ENCODE data around the gene TUBGCP4. TPM values are rescaled to one million over a fixed set of nuclear protein-coding genes. Genes with fewer than 3 reads are reported as not detected.

The TUBGCP4 gene
- total RNA-seq, 4 donors from 2014 or later: 12.7 to 25.1 (median 16.0) TPM

DNA sequence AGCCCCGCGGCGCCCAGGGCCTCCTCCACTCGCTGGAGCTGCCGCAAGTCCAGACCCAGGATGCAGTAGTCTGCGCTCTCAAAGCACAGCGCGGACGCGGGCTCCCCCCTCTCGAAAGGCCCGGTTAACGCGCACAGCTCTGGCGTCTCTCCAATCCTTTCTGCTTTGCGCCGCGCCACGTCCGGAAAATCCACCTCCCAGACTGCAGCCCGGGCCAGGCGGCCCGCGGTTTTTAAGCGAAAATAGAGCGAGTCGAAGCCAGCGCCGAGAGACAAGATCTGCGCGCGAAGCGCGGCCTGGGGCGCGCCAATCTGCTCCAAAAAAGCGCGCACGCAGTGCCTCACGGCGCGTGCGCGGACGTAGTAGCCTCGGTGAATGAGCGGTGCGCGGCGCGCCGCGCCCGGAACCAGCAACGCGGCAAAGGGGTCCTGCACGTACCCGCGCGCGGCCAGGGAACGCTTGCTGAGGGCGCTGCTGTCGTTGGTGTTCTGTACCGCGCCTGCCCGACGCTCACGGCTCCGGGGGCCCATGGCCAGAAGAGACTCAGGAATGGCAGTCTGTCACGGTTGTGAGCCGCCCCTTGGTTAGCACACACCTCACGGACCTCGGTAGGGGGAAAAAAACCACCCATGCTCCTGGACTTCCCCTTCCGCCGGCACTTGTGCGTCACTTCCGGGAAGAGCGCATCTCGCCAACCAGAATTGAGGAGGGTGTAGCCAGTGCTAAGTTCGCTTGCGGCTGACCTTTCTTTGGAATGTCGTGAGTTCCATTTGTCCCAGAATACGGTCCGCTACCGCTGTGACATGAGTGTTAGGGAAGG, 40.7 kb upstream of the TUBGCP4 start, which contains the start of gene LCMT2:
TSS of gene LCMT2 (minus strand) at position 614 of the 820 bp plus-strand sequence. CDS start at position 530, 84 bp downstream.
- Histone ChIP-seq H3K27me3 (no peaks in the 10 kb centered on the region), H3K4me1 (peaks cover 14 to 23% (median 21%) of the 10 kb centered on the region in 4 donors), H3K4me3 (peak within 1 kb of the TSS; percentile 50 to 83 (median 76)), H3K27ac (peak within 1 kb of the TSS; percentile 90 to 99 (median 96)), H3K9me3 (no peaks in the 10 kb centered on the region), H3K36me3 (no peaks in the 10 kb centered on the region)
- 0% methylated on average over 3 to 51 of the region's 86 CpGs for WGBS, 2 donors (ENCODE audit: low coverage in 1 of 2)
- in situ Hi-C loops (cut with MboI; ENCODE audit: low pct_ligation_motif_present in 1 of 4, low pct_unique_long_range_greater_than_20kb in 1 of 4, low sequenced_read_pairs in 3 of 4): no loop called here
- intact Hi-C loops (cut with DNase I; ENCODE audit: low total_unique reads): no loop called here
- no peak for TF ChIP-seq EP300 (IDR thresholded peaks at IDR 0.05; ENCODE audit: low read depth)
- peak; percentile 80 to 88 (median 86) for TF ChIP-seq POLR2AphosphoS5 (IDR thresholded peaks at IDR 0.05)
- TF ChIP-seq POLR2A (IDR thresholded peaks at IDR 0.05): peak; percentile 68
- TF ChIP-seq, protein P1, sequence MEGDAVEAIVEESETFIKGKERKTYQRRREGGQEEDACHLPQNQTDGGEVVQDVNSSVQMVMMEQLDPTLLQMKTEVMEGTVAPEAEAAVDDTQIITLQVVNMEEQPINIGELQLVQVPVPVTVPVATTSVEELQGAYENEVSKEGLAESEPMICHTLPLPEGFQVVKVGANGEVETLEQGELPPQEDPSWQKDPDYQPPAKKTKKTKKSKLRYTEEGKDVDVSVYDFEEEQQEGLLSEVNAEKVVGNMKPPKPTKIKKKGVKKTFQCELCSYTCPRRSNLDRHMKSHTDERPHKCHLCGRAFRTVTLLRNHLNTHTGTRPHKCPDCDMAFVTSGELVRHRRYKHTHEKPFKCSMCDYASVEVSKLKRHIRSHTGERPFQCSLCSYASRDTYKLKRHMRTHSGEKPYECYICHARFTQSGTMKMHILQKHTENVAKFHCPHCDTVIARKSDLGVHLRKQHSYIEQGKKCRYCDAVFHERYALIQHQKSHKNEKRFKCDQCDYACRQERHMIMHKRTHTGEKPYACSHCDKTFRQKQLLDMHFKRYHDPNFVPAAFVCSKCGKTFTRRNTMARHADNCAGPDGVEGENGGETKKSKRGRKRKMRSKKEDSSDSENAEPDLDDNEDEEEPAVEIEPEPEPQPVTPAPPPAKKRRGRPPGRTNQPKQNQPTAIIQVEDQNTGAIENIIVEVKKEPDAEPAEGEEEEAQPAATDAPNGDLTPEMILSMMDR (IDR thresholded peaks at IDR 0.05): peak in 1 of 5 experiments; percentile 12
- peak; percentile 94 for DNase-seq

DNA sequence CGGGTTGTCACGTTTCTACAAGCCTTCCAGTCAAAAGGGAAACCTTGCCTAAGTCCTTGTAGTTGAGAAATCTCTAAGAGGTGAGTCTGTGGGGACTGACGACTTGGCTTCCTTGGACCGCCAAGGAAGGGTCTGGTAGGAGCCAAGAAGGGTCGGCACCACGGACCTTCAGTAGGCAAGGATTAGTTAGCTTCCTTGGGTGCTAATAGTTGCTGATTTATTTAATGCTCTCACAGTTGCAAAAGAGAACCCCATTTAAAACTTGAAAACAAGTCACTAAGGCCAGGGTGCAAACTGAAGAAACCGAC, 40.2 kb upstream of the TUBGCP4 start:
- H3K27me3 ChIP-seq: no peaks in the 10 kb centered on the region
- H3K4me3 ChIP-seq: peak overlapping the region; percentile 24 to 83 (median 76)
- WGBS, 2 donors (ENCODE audit: low coverage in 1 of 2): 5% methylated on average over 7 of the region's 7 CpGs; no CpG with 5 or more reads in 1 of the 2 donors
- H3K4me1 ChIP-seq: peaks cover 14 to 23% (median 21%) of the 10 kb centered on the region in 4 donors
- intact Hi-C loops (cut with DNase I; ENCODE audit: low total_unique reads): no loop called here
- H3K36me3 ChIP-seq: no peaks in the 10 kb centered on the region
- TF ChIP-seq, protein P1 (IDR thresholded peaks at IDR 0.05): no peak
- TF ChIP-seq EP300 (IDR thresholded peaks at IDR 0.05; ENCODE audit: low read depth): no peak
- H3K27ac ChIP-seq: peak overlapping the region; percentile 90 to 99 (median 96)
- H3K9me3 ChIP-seq: no peaks in the 10 kb centered on the region
- DNase-seq: no peak
- in situ Hi-C loops (cut with MboI; ENCODE audit: low pct_ligation_motif_present in 1 of 4, low pct_unique_long_range_greater_than_20kb in 1 of 4, low sequenced_read_pairs in 3 of 4): no loop called here

DNA sequence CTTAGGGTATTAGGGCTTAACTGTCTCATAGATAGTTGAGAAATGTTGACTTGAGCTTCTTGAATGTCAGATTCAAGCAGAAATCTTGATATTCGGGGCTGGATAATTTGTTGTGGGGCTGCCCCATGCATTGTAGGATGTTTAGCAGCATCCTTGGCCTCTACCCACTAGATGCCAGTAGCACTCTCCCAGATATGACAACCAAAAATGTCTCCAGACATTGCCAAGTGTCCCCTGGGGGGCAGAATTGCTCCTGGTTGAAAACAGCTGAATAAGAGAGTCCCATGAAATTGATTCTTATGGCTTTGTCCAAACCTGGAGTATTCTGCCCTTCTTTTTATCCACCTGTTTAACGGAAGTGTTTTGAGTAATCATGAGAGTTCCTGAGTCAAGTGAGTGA, 24.6 kb upstream of the TUBGCP4 start:
- in situ Hi-C loops (cut with MboI; ENCODE audit: low pct_ligation_motif_present in 1 of 4, low pct_unique_long_range_greater_than_20kb in 1 of 4, low sequenced_read_pairs in 3 of 4): no loop called here
- Histone ChIP-seq H3K27me3 (no peaks in the 10 kb centered on the region), H3K4me3 (no peak overlapping the region), H3K9me3 (no peaks in the 10 kb centered on the region), H3K27ac (no peak overlapping the region), H3K36me3 (no peaks in the 10 kb centered on the region), H3K4me1 (no peaks in the 10 kb centered on the region)
- intact Hi-C loops (cut with DNase I; ENCODE audit: low total_unique reads): no loop called here
- no peak for DNase-seq
- TF ChIP-seq, protein P1 (IDR thresholded peaks at IDR 0.05): no peak
- TF ChIP-seq POLR2AphosphoS5 (IDR thresholded peaks at IDR 0.05): no peak
- TF ChIP-seq POLR2A (IDR thresholded peaks at IDR 0.05): no peak
- no peak for TF ChIP-seq EP300 (IDR thresholded peaks at IDR 0.05; ENCODE audit: low read depth)
- WGBS, 2 donors (ENCODE audit: low coverage in 1 of 2): 93% methylated on average over 2 of the region's 2 CpGs; no CpG with 5 or more reads in 1 of the 2 donors

DNA sequence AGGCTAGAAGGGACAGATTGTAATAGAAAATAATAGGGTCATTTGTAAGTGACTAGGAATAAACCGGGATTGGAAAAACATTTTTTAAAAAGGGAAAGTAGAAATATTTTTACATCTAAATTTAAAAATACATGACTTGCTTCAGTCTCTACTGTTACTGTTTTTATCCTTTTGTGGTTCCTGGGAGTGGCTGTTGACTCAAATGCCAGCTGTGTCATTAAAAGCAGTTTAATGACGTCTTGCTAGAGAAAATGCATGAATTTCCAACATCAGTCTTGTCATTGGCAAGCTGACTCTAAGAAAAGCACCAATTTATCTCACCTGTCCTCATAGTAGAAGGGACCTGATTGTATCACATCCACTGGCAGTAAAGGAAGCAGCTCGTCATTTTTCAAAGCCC, 23.8 kb upstream of the TUBGCP4 start:
- Histone ChIP-seq H3K4me1 (no peaks in the 10 kb centered on the region), H3K27ac (no peak overlapping the region), H3K36me3 (no peaks in the 10 kb centered on the region), H3K9me3 (no peaks in the 10 kb centered on the region), H3K27me3 (no peaks in the 10 kb centered on the region), H3K4me3 (no peak overlapping the region)
- TF ChIP-seq POLR2A (IDR thresholded peaks at IDR 0.05) (no peak), EP300 (IDR thresholded peaks at IDR 0.05; ENCODE audit: low read depth) (no peak), POLR2AphosphoS5 (IDR thresholded peaks at IDR 0.05) (no peak)
- TF ChIP-seq, protein P1 (IDR thresholded peaks at IDR 0.05): no peak
- in situ Hi-C loops (cut with MboI; ENCODE audit: low pct_ligation_motif_present in 1 of 4, low pct_unique_long_range_greater_than_20kb in 1 of 4, low sequenced_read_pairs in 3 of 4) (no loop called here), intact Hi-C loops (cut with DNase I; ENCODE audit: low total_unique reads) (no loop called here)
- DNase-seq: no peak
- WGBS, 2 donors (ENCODE audit: low coverage in 1 of 2): 72 to 76% methylated on average over 3 of the region's 3 CpGs
